HepG2 (cell line): ENCODE measurements around the gene CD302. TPM values are rescaled to one million over a fixed set of nuclear protein-coding genes. Genes with fewer than 3 reads are reported as not detected.

Experiments used
- ATAC-seq: fragments of 200-7000 bp; cut with Tn5 transposase; 3 replicates; pipeline ENCODE4 v1.9.1; 2020; ENCODE audit warnings: mild to moderate bottlenecking, moderate library complexity
- BruUV-seq: library from RNA; stranded (reverse); fragments of 400-500 nt; replicated peaks from 2 replicates; lab custom pipeline; 2021; lab: Mats Ljungman, UMichigan
- CTCF ChIA-PET: fragments of 300-600 bp; formaldehyde crosslinking; extraction: SDS; loops from one replicate; lab custom pipeline; 2021; ENCODE audit warnings: low total read pairs, inconsistent platforms, low intra/inter-chr PET ratio; lab: Yijun Ruan, JAX
- POLR2A ChIA-PET: fragments of 350-600 bp; sonication (Branson Sonifier 250); formaldehyde crosslinking; loops from one replicate; lab custom pipeline; 2020; ENCODE audit warnings: antibody characterized with exemption, inconsistent platforms; lab: Yijun Ruan, JAX
- DNase-seq: peaks from one replicate; pipeline ENCODE4 v3.0.0-alpha.2; 2015; ENCODE audit warnings: low spot score
- FAIRE-seq: peaks from 3 replicates; lab custom pipeline; 2011; peaks lifted over from hg19 to GRCh38; lab: Jason Lieb, UNC
- H2AFZ ChIP-seq: one replicate; pipeline ENCODE4 v1.6.1; 2011; ENCODE audit warnings: low read length, inconsistent platforms
- H3K27ac ChIP-seq: fragments of 300-600 bp; 3 replicates; pipeline ENCODE4 v1.8.0; 2011; ENCODE audit warnings: mixed run types, mild to moderate bottlenecking, mixed read lengths, low read length, inconsistent platforms; ENCODE audit not compliant: insufficient read depth; ENCODE audit errors: extremely low read length
- H3K27me3 ChIP-seq, 2 experiments: fragments of 200-600 bp in 1 of 2; 2 replicates in 1 of 2; 3 replicates in 1 of 2; pipeline versions ENCODE4 v1.6.0 to v1.8.0; 2011; ENCODE audit warnings: low read length in 2 of 2, mild to moderate bottlenecking in 2 of 2, moderate library complexity in 2 of 2, inconsistent platforms in 1 of 2; ENCODE audit not compliant: insufficient read depth in 2 of 2, control insufficient read depth in 1 of 2
- H3K36me3 ChIP-seq, 2 experiments: fragments of 200-600 bp in 1 of 2; replicated peaks in 1 of 2; 2 replicates in 1 of 2; 3 replicates in 1 of 2; pipeline versions ENCODE4 v1.5.1 to v1.8.0; 2011; ENCODE audit warnings: low read length in 2 of 2, inconsistent platforms in 1 of 2; ENCODE audit not compliant: insufficient read depth in 2 of 2, control insufficient read depth in 1 of 2
- H3K4me1 ChIP-seq: 2 replicates; pipeline ENCODE4 v1.5.1; 2012; ENCODE audit warnings: low read length, inconsistent platforms; ENCODE audit not compliant: insufficient read depth
- H3K4me2 ChIP-seq: 2 replicates; pipeline ENCODE4 v1.6.0; 2011; ENCODE audit warnings: low read depth, low read length, inconsistent platforms
- H3K4me3 ChIP-seq, 3 experiments: fragments of 200-600 bp in 1 of 3; sonication (generic), shearing (Covaris generic) in 1 of 3; replicated peaks in 1 of 3; 2 replicates each; pipeline ENCODE4 v1.5.1; 2011 to 2016; ENCODE audit warnings: low read length in 3 of 3, inconsistent platforms in 2 of 3, low read depth in 2 of 3, mild to moderate bottlenecking in 2 of 3, control low read depth in 1 of 3, mixed read lengths in 1 of 3; ENCODE audit not compliant: insufficient read depth in 1 of 3
- H3K79me2 ChIP-seq: one replicate; pipeline ENCODE4 v1.6.1; 2011; ENCODE audit warnings: low read length, inconsistent platforms; ENCODE audit not compliant: insufficient read depth
- H3K9ac ChIP-seq: 2 replicates; pipeline ENCODE4 v1.6.0; 2011; ENCODE audit warnings: mild to moderate bottlenecking, low read depth, low read length, inconsistent platforms; ENCODE audit not compliant: insufficient read depth
- H3K9me3 ChIP-seq: 2 replicates; pipeline ENCODE4 v1.5.1; 2012; ENCODE audit warnings: mild to moderate bottlenecking, low read length
- H4K20me1 ChIP-seq: 2 replicates; pipeline ENCODE4 v1.6.0; 2011; ENCODE audit warnings: inconsistent platforms, mild to moderate bottlenecking, low read length, moderate library complexity; ENCODE audit not compliant: insufficient read depth
- FOXO4 ChIP-seq: sonication (generic); formaldehyde crosslinking; conservative IDR thresholded peaks from 2 replicates; pipeline ENCODE4 v1.8.1; 2023; ENCODE audit warnings: missing genetic modification reagents
- GATAD1 ChIP-seq: IDR thresholded peaks from 2 replicates; pipeline ENCODE4 v1.6.1; 2016; ENCODE audit warnings: missing genetic modification reagents, missing compliant biosample characterization
- ZNF136 ChIP-seq: sonication (generic); formaldehyde crosslinking; IDR thresholded peaks from 2 replicates; pipeline ENCODE4 v1.8.1; 2022; ENCODE audit warnings: low read depth, mild to moderate bottlenecking, moderate library complexity, missing genetic modification reagents
- ZNF276 ChIP-seq: sonication (generic); formaldehyde crosslinking; IDR thresholded peaks from 2 replicates; pipeline ENCODE4 v1.4.0; 2020; ENCODE audit warnings: mild to moderate bottlenecking, low read depth, missing genetic modification reagents
- ZNF281 ChIP-seq: sonication (generic); formaldehyde crosslinking; IDR thresholded peaks from 2 replicates; pipeline ENCODE4 v1.4.0; 2020; ENCODE audit warnings: missing genetic modification reagents, borderline replicate concordance
- WGBS: methylation state at CpG from one replicate; pipeline ENCODE4 v1.1.6; 2017; ENCODE audit warnings: low lambda C conversion rate; 5-methylcytosine and 5-hydroxymethylcytosine counted together
- in situ Hi-C: cut with HindIII; loops from 2 replicates; pipeline ENCODE4 v1.10.0; 2017; ENCODE audit warnings: low pct_unique_long_range_greater_than_20kb; ENCODE audit not compliant: extremely low pct_ligation_motif_present
- intact Hi-C: fragments of 100-400 bp; cut with micrococcal nuclease; formaldehyde crosslinking; loops from one replicate; pipeline ENCODE4 v1.10.0; 2022; ENCODE audit not compliant: unreplicated experiment
- polyA plus RNA-seq, 8 experiments: library from polyadenylated mRNA; depleted of rRNA in 3 of 8; stranded (reverse) in 7 of 8; unstranded in 1 of 8; fragments of >200 nt; fragmentation: Illumina TruSeq in 4 of 8; extraction: Trizol in 4 of 8; gene quantifications; 2 replicates each; pipeline versions ENCODE4 v1.2.1 to v1.2.3, GENCODE V29; 2011 to 2016; ENCODE audit warnings: low read depth in 4 of 8, missing spikeins in 1 of 8, mixed read lengths in 1 of 8; ENCODE audit not compliant: insufficient read depth in 1 of 8
- total RNA-seq, 5 experiments: library from RNA; depleted of rRNA; stranded (reverse); fragments of >200 nt; fragmentation: Illumina TruSeq; extraction: Trizol; gene quantifications; 2 replicates each; pipeline ENCODE4 v1.2.3, GENCODE V29; 2016; ENCODE audit warnings: low read depth in 1 of 5

CD302 gene
- total and polyA plus RNA-seq, 2 of the 13 experiments (the other 11 are each of a cell fraction or from before 2014, with no cell fraction given), result 8.0 to 15.6 TPM

GRCh38 chr2:159785195-159785594 is 12.8 kb downstream of the CD302 start:
- no peaks in the 10 kb centered on the region for H4K20me1 ChIP-seq
- peaks cover 0 to 3% of the 10 kb centered on the region in 2 experiments; a peak in 1 of 5 replicates for H3K36me3 ChIP-seq
- no peak overlapping the region for H3K4me2 ChIP-seq
- BruUV-seq, result no TSS peak
- DNase-seq (no peak), FAIRE-seq (no peak), ATAC-seq (no peak)
- in situ Hi-C loops (no loop called here), intact Hi-C loops (no loop called here)
- ChIA-PET POLR2A (interaction anchor here (1.2 kb wide), 1 partner anchor 11 kb away, joined by 3 read pairs; no protein-coding TSS in a partner anchor), CTCF (no interaction called here)
- H3K4me3 ChIP-seq, result no peak overlapping the region
- no peak for TF ChIP-seq ZNF276 (CRISPR knock-in tag)
- TF ChIP-seq FOXO4 (CRISPR knock-in tag), result 0 out of 2 replicates have a peak, but pooled peaks have one; percentile 35
- no peak for TF ChIP-seq GATAD1 (CRISPR knock-in tag)
- TF ChIP-seq ZNF136 (CRISPR knock-in tag), result no peak
- no peak for TF ChIP-seq ZNF281
- H3K27ac ChIP-seq, result no peak overlapping the region
- H3K9ac ChIP-seq, result no peak overlapping the region
- no peaks in the 10 kb centered on the region for H3K9me3 ChIP-seq
- H2AFZ ChIP-seq, result no peak overlapping the region
- 97% methylated on average over 3 of the region's 3 CpGs for whole genome bisulfite sequencing
- H3K4me1 ChIP-seq, result peaks cover 7% of the 10 kb centered on the region
- no peaks in the 10 kb centered on the region for H3K27me3 ChIP-seq
- no peaks in the 10 kb centered on the region for H3K79me2 ChIP-seq
